ENCODE measurements around the gene AGMO. TPM values are rescaled to one million over a fixed set of nuclear protein-coding genes. Genes with fewer than 3 reads are reported as not detected.

Gene AGMO
- total RNA-seq, 1 experiment from 2014 or later: 0.77 TPM

DNA sequence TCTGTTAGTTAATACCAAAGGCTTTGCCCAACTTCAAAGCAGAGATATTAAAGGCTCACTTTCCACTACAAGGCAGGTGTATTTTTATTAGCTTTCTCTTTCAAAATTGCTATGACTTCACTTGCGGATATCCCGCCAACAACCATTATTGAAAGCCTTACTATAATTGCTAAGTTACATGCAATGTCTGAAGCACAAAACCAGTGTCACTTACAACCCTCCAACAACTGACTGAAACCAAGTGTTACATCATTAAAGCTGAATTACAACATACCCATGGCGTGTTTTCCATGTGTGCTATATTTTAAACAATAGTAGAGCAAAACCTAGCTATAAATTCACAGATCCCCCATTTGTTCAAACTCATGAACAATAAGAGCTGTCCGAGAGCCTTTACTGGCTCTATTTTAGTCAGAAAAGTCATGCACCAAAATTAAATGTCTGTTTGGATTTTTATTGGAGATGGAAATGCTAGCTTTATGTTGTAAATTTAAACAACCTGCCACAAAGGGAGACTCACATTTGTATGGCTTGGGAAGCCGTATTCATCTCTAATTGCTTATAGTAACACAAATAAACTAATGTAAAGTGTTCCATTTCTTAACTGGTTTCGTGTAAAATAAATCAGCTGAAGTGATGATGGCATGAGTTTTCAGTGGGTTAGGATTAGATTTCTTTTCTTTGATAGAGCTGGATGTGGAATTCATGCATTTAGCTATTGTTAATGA, 227.1 kb downstream of the AGMO start (continued):
- TF ChIP-seq, protein P1, sequence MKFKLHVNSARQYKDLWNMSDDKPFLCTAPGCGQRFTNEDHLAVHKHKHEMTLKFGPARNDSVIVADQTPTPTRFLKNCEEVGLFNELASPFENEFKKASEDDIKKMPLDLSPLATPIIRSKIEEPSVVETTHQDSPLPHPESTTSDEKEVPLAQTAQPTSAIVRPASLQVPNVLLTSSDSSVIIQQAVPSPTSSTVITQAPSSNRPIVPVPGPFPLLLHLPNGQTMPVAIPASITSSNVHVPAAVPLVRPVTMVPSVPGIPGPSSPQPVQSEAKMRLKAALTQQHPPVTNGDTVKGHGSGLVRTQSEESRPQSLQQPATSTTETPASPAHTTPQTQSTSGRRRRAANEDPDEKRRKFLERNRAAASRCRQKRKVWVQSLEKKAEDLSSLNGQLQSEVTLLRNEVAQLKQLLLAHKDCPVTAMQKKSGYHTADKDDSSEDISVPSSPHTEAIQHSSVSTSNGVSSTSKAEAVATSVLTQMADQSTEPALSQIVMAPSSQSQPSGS (CRISPR knock-in tag; IDR thresholded peaks at IDR 0.05; ENCODE audit: borderline replicate concordance, low read depth): no peak
- TF ChIP-seq ATF1 (CRISPR knock-in tag; IDR thresholded peaks at IDR 0.05) (no peak), RORB (CRISPR knock-in tag; IDR thresholded peaks at IDR 0.05) (no peak), CBFB (CRISPR knock-in tag; IDR thresholded peaks at IDR 0.05; ENCODE audit: low read depth) (no peak)
- TF ChIP-seq, protein P2, sequence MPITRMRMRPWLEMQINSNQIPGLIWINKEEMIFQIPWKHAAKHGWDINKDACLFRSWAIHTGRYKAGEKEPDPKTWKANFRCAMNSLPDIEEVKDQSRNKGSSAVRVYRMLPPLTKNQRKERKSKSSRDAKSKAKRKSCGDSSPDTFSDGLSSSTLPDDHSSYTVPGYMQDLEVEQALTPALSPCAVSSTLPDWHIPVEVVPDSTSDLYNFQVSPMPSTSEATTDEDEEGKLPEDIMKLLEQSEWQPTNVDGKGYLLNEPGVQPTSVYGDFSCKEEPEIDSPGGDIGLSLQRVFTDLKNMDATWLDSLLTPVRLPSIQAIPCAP (CRISPR knock-in tag; IDR thresholded peaks at IDR 0.05): no peak

- no peak overlapping the region for H3K27ac Mint-ChIP-seq
- H3K27me3 Mint-ChIP-seq (ENCODE audit: low read depth): no peaks in the 10 kb centered on the region
- H3K36me3 Mint-ChIP-seq: no peaks in the 10 kb centered on the region
- CTCF ChIA-PET: interaction anchor here (1.2 kb wide), 1 partner anchor 388 kb away, joined by 3 read pairs; no protein-coding TSS in a partner anchor
- TF ChIP-seq JAZF1 (CRISPR knock-in tag; IDR thresholded peaks at IDR 0.05): no peak
- TF ChIP-seq RORB (CRISPR knock-in tag; IDR thresholded peaks at IDR 0.05): no peak
- no peak for TF ChIP-seq ZMAT4 (CRISPR knock-in tag; IDR thresholded peaks at IDR 0.05)
- no peak for TF ChIP-seq IRF2 (CRISPR knock-in tag; IDR thresholded peaks at IDR 0.05; ENCODE audit: borderline replicate concordance, low read depth)
- TF ChIP-seq ZBTB21 (CRISPR knock-in tag; IDR thresholded peaks at IDR 0.05; ENCODE audit: borderline replicate concordance): no peak
- TF ChIP-seq ZNF671 (CRISPR knock-in tag; IDR thresholded peaks at IDR 0.05): no peak
- POLR2A ChIA-PET: no interaction called here
- no peak overlapping the region for H3K4me3 Mint-ChIP-seq
- peaks cover 44% of the 10 kb centered on the region for H3K4me1 Mint-ChIP-seq
- ATAC-seq: no peak
- no peaks in the 10 kb centered on the region for H3K9me3 Mint-ChIP-seq
- no peak for DNase-seq (ENCODE audit: low spot score)
Observed at GRCh38 chr7:15332956-15333355, 228.9 kb downstream of the AGMO start.

DNA sequence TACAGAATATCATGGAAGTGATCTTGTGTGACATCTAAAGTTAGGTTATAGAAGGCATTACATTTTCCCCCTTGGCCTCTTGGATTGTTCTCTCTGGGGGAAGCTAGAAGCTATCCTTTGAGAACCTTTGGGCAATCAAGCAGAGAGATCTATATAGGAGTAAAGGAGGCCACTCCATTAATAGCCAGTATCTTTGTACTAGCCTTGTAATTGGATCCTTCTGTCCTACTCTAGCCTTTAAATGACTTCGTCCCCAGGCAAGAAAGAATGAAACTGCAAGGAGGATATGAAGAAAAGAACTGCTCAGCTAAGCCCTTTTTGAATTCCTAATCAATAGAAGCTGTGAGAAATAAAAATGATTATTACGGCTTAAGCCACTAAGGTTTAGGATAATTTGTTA, 230.9 kb downstream of the AGMO start:
- no peak for DNase-seq (ENCODE audit: low spot score)
- peaks cover 44% of the 10 kb centered on the region for H3K4me1 Mint-ChIP-seq
- peak; percentile 52 for ATAC-seq
- no peaks in the 10 kb centered on the region for H3K27me3 Mint-ChIP-seq (ENCODE audit: low read depth)
- POLR2A ChIA-PET: no interaction called here
- no peak overlapping the region for H3K27ac Mint-ChIP-seq
- H3K4me3 Mint-ChIP-seq: no peak overlapping the region
- CTCF ChIA-PET: interaction anchor here (1.4 kb wide), 1 partner anchor 390 kb away, joined by 3 read pairs; no protein-coding TSS in a partner anchor
- H3K9me3 Mint-ChIP-seq: no peaks in the 10 kb centered on the region
- no peaks in the 10 kb centered on the region for H3K36me3 Mint-ChIP-seq
- TF ChIP-seq NR2C2 (CRISPR knock-in tag; IDR thresholded peaks at IDR 0.05): no peak
- TF ChIP-seq HMGA2 (CRISPR knock-in tag; IDR thresholded peaks at IDR 0.05): no peak
- TF ChIP-seq, protein P3, sequence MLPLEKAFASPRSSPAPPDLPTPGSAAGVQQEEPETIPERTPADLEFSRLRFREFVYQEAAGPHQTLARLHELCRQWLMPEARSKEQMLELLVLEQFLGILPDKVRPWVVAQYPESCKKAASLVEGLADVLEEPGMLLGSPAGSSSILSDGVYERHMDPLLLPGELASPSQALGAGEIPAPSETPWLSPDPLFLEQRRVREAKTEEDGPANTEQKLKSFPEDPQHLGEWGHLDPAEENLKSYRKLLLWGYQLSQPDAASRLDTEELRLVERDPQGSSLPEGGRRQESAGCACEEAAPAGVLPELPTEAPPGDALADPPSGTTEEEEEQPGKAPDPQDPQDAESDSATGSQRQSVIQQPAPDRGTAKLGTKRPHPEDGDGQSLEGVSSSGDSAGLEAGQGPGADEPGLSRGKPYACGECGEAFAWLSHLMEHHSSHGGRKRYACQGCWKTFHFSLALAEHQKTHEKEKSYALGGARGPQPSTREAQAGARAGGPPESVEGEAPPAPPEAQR (CRISPR knock-in tag; IDR thresholded peaks at IDR 0.05): no peak
- no peak for TF ChIP-seq ZNF263 (CRISPR knock-in tag; IDR thresholded peaks at IDR 0.05; ENCODE audit: low read depth)
- TF ChIP-seq ZNF317 (CRISPR knock-in tag; IDR thresholded peaks at IDR 0.05; ENCODE audit: borderline replicate concordance, low read depth): no peak
- TF ChIP-seq ZNF671 (CRISPR knock-in tag; IDR thresholded peaks at IDR 0.05): no peak
- TF ChIP-seq, protein P4, sequence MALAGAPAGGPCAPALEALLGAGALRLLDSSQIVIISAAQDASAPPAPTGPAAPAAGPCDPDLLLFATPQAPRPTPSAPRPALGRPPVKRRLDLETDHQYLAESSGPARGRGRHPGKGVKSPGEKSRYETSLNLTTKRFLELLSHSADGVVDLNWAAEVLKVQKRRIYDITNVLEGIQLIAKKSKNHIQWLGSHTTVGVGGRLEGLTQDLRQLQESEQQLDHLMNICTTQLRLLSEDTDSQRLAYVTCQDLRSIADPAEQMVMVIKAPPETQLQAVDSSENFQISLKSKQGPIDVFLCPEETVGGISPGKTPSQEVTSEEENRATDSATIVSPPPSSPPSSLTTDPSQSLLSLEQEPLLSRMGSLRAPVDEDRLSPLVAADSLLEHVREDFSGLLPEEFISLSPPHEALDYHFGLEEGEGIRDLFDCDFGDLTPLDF (CRISPR knock-in tag; IDR thresholded peaks at IDR 0.05): no peak
- no peak for TF ChIP-seq ZNF138 (CRISPR knock-in tag; conservative IDR thresholded peaks at IDR 0.05)
- no peak for TF ChIP-seq MYBL2 (CRISPR knock-in tag; IDR thresholded peaks at IDR 0.05)
- TF ChIP-seq PREB (CRISPR knock-in tag; IDR thresholded peaks at IDR 0.05; ENCODE audit: borderline replicate concordance): no peak
- TF ChIP-seq TP53 (CRISPR knock-in tag; IDR thresholded peaks at IDR 0.05): no peak
- no peak for TF ChIP-seq FOXK1 (CRISPR knock-in tag; IDR thresholded peaks at IDR 0.05)
- no peak for TF ChIP-seq ETV6 (CRISPR knock-in tag; IDR thresholded peaks at IDR 0.05)
- TF ChIP-seq CBFB (CRISPR knock-in tag; IDR thresholded peaks at IDR 0.05; ENCODE audit: low read depth): no peak
- TF ChIP-seq PRDM15 (CRISPR knock-in tag; IDR thresholded peaks at IDR 0.05): no peak
- TF ChIP-seq JAZF1 (CRISPR knock-in tag; IDR thresholded peaks at IDR 0.05): no peak
